SJCRH30 (cell line): Measurements from ENCODE around the gene KCNG1. TPM values are rescaled to one million over a fixed set of nuclear protein-coding genes. Genes with fewer than 3 reads are reported as not detected.

Experiments
- DNase-seq, 2 experiments: peaks; one replicate each; pipeline ENCODE4 v3.0.0-alpha.2; 2015 to 2020
- H3K27ac ChIP-seq: fragments of 250-450 bp; sonication (Bioruptor Pico); 2 replicates; pipeline ENCODE4 v1.5.1; 2020; ENCODE audit warnings: mild to moderate bottlenecking, moderate library complexity
- H3K27me3 ChIP-seq: fragments of 250-450 bp; sonication (Bioruptor Pico); 2 replicates; pipeline ENCODE4 v1.5.1; 2020; ENCODE audit warnings: mild to moderate bottlenecking, moderate library complexity
- H3K36me3 ChIP-seq: fragments of 250-450 bp; sonication (Bioruptor Pico); 2 replicates; pipeline ENCODE4 v1.5.1; 2020; ENCODE audit warnings: mild to moderate bottlenecking, moderate library complexity
- H3K4me1 ChIP-seq: fragments of 250-450 bp; sonication (Bioruptor Pico); 2 replicates; pipeline ENCODE4 v1.5.1; 2020; ENCODE audit warnings: mild to moderate bottlenecking, moderate library complexity
- H3K4me3 ChIP-seq: fragments of 250-450 bp; sonication (Bioruptor Pico); 2 replicates; pipeline ENCODE4 v1.5.1; 2020; ENCODE audit warnings: mild to moderate bottlenecking, moderate library complexity
- H3K9me3 ChIP-seq: fragments of 250-450 bp; sonication (Bioruptor Pico); replicated peaks from 2 replicates; pipeline ENCODE4 v1.5.1; 2020; ENCODE audit warnings: mild to moderate bottlenecking, moderate library complexity
- total RNA-seq: library from RNA; depleted of rRNA; stranded (reverse); fragments of >200 nt; shearing (Covaris generic); gene quantifications from 2 replicates; pipeline ENCODE4 v1.2.3, GENCODE V29; 2014

The KCNG1 gene
- total RNA-seq, 1 experiment from 2014 or later: 9.3 TPM

DNA sequence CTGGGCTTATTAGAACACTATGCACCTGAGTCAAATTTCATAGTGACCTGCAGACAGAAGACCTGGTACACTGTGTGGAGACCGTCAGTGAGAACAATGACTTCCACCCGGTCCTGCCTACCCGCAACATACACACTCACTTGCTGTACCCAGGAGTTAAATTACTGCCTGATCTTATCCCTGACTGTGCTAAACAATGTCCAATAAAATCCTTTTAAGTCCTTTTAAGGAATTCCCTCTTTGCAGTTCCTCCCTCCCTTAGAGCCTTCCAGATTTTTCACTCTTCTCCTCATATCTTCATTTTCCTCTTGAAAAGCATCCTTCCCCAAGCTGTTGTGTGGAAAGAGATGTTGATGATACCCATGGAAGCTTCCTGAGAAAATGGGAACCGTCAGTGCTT is 3.4 kb upstream of the KCNG1 start:
- H3K27me3 ChIP-seq: peaks cover 18% of the 10 kb centered on the region
- no peak overlapping the region for H3K27ac ChIP-seq
- H3K9me3 ChIP-seq: no peaks in the 10 kb centered on the region
- no peak for DNase-seq
- no peaks in the 10 kb centered on the region for H3K4me1 ChIP-seq
- H3K4me3 ChIP-seq: no peak overlapping the region
- no peaks in the 10 kb centered on the region for H3K36me3 ChIP-seq

DNA sequence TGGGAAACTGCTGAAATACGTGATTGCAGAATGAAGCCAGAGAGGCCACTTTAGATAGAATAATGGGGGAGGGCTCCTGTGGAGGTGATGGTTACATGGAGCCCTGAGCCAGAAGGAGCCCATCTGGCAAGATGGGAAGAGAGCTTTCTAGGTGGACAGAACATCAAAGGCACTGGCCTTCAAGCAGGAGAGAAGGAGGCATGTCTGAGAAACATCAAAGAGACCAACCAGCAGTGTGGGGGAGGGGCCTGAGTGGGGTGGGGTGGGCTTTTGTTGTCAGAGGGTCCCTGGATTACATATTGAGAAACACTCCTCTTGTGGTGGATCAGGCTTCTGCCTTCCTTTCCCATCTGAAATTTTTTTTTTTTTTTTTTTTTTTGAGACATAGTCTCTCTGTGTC is 1.9 kb upstream of the KCNG1 start:
- H3K4me3 ChIP-seq: no peak overlapping the region
- H3K9me3 ChIP-seq: no peaks in the 10 kb centered on the region
- H3K27ac ChIP-seq: no peak overlapping the region
- H3K36me3 ChIP-seq: no peaks in the 10 kb centered on the region
- peaks cover 18% of the 10 kb centered on the region for H3K27me3 ChIP-seq
- H3K4me1 ChIP-seq: no peaks in the 10 kb centered on the region
- DNase-seq: no peak

DNA sequence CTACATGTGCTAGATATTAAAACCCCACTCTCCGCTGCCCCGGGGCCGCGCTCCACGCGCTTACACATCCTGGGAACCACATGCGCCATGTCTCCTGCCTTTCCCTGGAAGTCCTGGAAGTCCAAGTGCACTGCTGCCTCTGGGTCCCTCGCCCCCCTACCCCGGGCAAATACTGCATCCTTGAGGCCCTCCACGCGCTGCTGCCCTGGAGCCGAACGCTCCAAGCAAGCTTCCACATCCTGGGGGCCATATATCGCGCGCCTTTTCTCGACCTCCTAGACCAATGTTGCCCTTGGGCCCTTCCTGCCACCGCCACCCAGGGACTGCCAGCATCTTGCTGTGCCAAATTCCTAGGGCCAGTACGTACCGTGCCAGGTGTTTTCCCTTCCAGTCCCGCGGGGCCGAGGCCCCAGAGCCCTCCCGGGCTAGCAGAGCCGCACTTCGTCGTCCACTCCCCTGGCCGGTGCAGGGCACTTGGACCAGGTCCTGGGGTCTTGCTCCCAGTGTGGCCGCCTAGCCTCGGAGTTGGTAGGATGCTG is 779 bp upstream of the KCNG1 start:
- no peak for DNase-seq
- Histone ChIP-seq H3K27ac (no peak overlapping the region), H3K4me1 (no peaks in the 10 kb centered on the region), H3K4me3 (peak overlapping the region; percentile 61), H3K9me3 (no peaks in the 10 kb centered on the region), H3K27me3 (peaks cover 18% of the 10 kb centered on the region), H3K36me3 (no peaks in the 10 kb centered on the region)

DNA sequence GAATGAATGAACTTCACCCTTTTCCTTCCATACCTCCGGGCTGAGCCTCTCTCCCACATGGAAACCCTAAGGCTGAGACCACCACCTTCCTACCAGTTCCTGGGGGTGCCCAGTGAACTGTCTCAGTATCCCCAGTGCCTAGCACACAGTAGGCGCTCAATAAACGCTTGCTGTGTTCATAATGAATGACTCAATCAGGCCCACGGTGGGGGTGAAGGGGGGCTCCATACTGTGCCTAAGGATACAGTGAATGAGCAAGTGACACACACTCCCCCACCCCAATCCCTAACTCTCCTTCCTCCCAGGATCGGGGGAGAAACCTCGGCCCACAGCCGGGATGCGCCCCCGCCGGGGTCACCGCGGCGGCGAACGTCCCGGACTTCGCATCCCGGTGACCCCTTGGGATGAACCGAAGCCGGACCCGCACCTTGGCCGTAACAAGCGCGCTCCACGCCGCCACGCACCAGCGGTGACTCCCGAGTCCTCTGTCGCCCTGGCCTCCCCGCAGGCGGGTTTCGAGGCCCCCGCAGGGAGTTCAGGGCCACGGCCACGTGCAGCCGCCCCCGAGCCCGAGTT is 592 bp downstream of the KCNG1 start:
- Histone ChIP-seq H3K27ac (no peak overlapping the region), H3K36me3 (no peaks in the 10 kb centered on the region), H3K4me1 (no peaks in the 10 kb centered on the region), H3K9me3 (no peaks in the 10 kb centered on the region), H3K4me3 (peak overlapping the region; percentile 61), H3K27me3 (peaks cover 18% of the 10 kb centered on the region)
- DNase-seq: no peak

DNA sequence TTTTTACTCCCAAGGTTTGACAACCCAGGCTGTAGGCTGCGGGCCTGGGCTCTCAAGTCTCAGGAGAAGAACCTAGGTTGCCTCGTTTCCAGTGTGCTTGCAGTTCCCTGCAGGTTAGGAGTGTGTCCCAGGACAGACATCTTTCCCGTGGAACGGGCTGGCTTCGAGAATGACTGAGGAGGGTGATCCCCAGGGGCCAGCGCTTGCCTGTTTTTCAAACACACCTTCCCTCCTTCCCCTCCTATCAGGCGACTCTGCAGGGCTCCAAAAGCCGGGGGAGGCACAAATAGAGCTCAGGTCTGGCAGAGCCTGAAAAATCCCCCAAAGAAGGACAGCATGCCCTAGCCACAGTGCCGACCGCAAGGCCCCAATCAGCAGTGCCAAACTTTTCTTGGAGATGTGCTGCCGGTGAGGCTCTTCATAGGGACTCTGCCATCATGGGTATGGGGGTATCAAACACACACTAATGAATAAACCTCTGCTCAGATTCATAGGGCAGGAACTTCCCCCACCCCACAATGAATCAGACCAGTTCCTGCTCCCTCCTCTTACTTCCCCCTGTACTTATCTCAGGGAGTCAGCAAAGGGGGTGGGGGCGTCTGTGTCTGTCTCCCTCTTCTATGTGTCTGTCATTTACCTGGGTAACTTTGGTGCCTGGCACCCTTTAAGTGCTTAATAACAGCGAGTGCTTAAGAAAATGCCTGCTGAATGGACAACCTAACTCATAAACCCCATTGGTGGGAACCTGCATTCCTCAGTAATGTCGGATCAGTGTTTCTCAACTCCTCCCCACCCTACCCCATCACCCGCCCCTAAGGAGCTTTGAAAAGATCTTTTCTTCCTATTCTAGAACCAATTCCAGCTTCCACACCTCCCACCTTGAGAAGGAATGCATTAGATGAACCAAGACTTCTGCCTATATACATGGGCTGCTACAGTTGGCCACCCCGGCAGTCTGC is 1.6 kb downstream of the KCNG1 start:
- Histone ChIP-seq H3K27ac (no peak overlapping the region), H3K36me3 (no peaks in the 10 kb centered on the region), H3K4me3 (no peak overlapping the region), H3K9me3 (no peaks in the 10 kb centered on the region), H3K27me3 (peaks cover 18% of the 10 kb centered on the region), H3K4me1 (no peaks in the 10 kb centered on the region)
- DNase-seq: no peak

GRCh38 chr20:51020657-51021056 is 2.2 kb downstream of the KCNG1 start:
- Histone ChIP-seq H3K36me3 (no peaks in the 10 kb centered on the region), H3K27me3 (peaks cover 18% of the 10 kb centered on the region), H3K4me3 (no peak overlapping the region), H3K4me1 (no peaks in the 10 kb centered on the region), H3K9me3 (no peaks in the 10 kb centered on the region), H3K27ac (no peak overlapping the region)
- DNase-seq: no peak

GRCh38 chr20:51019656-51020592 is 3.0 kb downstream of the KCNG1 start:
- Histone ChIP-seq H3K9me3 (no peaks in the 10 kb centered on the region), H3K36me3 (no peaks in the 10 kb centered on the region), H3K4me1 (no peaks in the 10 kb centered on the region), H3K27me3 (peaks cover 18% of the 10 kb centered on the region), H3K4me3 (no peak overlapping the region), H3K27ac (no peak overlapping the region)
- no peak for DNase-seq

- Histone ChIP-seq H3K4me3 (no peak overlapping the region), H3K27ac (no peak overlapping the region), H3K36me3 (no peaks in the 10 kb centered on the region), H3K9me3 (no peaks in the 10 kb centered on the region), H3K27me3 (peaks cover 5% of the 10 kb centered on the region), H3K4me1 (no peaks in the 10 kb centered on the region)
- no peak for DNase-seq
These were observed 5.7 kb downstream of the KCNG1 start for GRCh38 chr20:51017251-51017650.

DNA sequence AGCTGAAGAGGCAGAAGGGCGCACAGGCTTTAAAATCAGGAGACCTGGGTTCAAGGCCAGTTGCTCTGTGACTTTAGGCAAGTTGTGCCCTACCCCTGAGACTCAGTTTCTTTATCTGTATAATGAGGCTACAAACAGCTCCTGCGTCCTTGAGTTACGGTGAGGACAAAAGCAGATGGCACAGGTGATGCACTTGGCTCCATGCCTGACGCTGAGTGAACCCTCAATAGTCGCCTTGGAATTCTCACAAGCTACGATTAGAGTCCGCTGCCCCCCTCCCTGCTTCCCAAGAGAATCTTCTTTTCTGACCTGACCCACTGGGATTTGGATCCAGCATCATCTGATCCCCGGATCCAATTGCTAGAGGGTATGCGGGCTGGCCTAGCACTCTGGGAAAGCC is 6.4 kb downstream of the KCNG1 start:
- Histone ChIP-seq H3K27me3 (no peaks in the 10 kb centered on the region), H3K4me3 (no peak overlapping the region), H3K36me3 (no peaks in the 10 kb centered on the region), H3K9me3 (no peaks in the 10 kb centered on the region), H3K27ac (no peak overlapping the region), H3K4me1 (no peaks in the 10 kb centered on the region)
- DNase-seq: no peak

DNA sequence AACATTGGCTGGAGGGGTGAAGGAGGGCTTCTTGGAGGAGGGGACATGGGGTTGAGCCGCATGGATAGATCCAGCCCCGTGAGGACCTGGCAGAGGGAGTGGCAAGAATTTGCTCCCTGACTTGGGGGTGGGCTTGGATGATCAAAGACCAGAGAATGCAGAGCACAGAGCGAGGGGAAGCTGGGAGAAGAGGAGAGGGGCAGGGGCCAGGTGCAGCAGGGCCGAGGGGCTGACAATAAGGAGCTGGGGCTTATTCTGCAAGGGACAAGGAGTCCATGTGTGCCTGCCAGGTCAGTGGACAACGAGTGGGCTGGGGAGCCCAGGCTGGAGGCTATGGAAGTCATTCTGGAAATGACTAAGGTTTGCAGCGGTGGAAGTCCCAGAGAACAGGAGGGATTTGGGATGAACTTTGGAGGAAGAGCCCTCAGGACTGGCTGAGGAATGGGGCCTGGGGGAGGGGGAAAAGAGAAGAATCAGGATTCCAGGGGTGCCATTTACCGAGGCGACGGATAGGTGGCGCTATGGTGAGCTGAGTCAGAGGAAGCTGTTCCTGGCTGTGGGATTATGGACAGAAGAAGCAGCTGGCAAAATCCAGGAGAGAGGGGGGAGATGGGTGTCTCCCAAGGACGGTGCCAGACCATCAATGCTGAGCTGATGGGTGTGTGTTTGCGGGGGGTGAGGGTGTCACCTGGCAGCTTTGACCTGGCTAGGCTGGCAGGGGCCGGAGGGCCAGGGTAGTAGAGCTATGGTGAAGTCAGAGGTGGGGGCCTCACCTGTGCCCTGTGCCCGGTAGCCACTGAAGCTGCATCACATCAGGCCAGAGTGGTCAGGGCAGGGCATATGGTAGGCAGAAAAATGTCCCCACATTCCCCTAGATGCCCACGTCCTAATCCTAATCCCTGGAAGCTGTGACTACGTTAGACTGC is 7.8 kb downstream of the KCNG1 start:
- Histone ChIP-seq H3K27me3 (no peaks in the 10 kb centered on the region), H3K4me1 (no peaks in the 10 kb centered on the region), H3K36me3 (no peaks in the 10 kb centered on the region), H3K27ac (no peak overlapping the region), H3K9me3 (no peaks in the 10 kb centered on the region), H3K4me3 (no peak overlapping the region)
- peak; percentile 78 to 88 for DNase-seq

- Histone ChIP-seq H3K36me3 (no peaks in the 10 kb centered on the region), H3K4me1 (no peaks in the 10 kb centered on the region), H3K27ac (no peak overlapping the region), H3K27me3 (no peaks in the 10 kb centered on the region), H3K9me3 (no peaks in the 10 kb centered on the region), H3K4me3 (no peak overlapping the region)
- no peak for DNase-seq
These were observed 9.2 kb downstream of the KCNG1 start for GRCh38 chr20:51013577-51014330.

DNA sequence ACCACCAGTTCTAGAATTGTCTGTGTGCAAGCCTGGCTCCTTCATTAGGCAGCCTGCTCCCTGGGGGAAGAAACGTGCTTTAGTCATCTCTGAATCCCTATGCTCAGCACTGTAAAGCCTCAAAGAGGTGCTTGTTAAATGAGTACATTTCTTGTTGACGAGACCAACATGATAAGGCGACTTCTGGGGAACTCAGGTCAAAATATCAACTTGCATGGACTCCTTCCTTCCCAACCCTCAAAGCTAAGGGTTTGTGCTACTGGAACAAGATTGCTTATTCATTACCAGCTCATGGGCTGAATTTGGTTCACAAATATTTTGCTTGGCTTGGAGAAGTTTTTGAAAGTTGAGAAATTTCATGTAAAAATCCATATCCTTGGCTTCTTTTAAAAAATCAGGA is 10.6 kb downstream of the KCNG1 start:
- no peak overlapping the region for H3K27ac ChIP-seq
- H3K9me3 ChIP-seq: no peaks in the 10 kb centered on the region
- H3K4me1 ChIP-seq: no peaks in the 10 kb centered on the region
- no peaks in the 10 kb centered on the region for H3K27me3 ChIP-seq
- no peak overlapping the region for H3K4me3 ChIP-seq
- DNase-seq: no peak
- H3K36me3 ChIP-seq: no peaks in the 10 kb centered on the region

- Histone ChIP-seq H3K4me1 (no peaks in the 10 kb centered on the region), H3K4me3 (no peak overlapping the region), H3K27me3 (no peaks in the 10 kb centered on the region), H3K9me3 (no peaks in the 10 kb centered on the region), H3K27ac (no peak overlapping the region), H3K36me3 (no peaks in the 10 kb centered on the region)
- no peak for DNase-seq
These were observed 11.4 kb downstream of the KCNG1 start for GRCh38 chr20:51011479-51011878.
